IMR-90 (cell line): ENCODE data around the gene MAMDC4. TPM values are rescaled to one million over a fixed set of nuclear protein-coding genes. Genes with fewer than 3 reads are reported as not detected.

Source experiments
- ATAC-seq: fragments of 200-7000 bp; cut with Tn5 transposase; 2 replicates; pipeline ENCODE4 v1.9.1; 2020; ENCODE audit warnings: low read depth, mild to moderate bottlenecking, moderate library complexity
- BruUV-seq: library from RNA; stranded (reverse); fragments of 400-500 nt; replicated peaks from 2 replicates; lab custom pipeline; 2021; lab: Mats Ljungman, UMichigan
- CTCF ChIA-PET: fragments of 300-600 bp; formaldehyde crosslinking; extraction: SDS; loops from one replicate; lab custom pipeline; 2021; ENCODE audit warnings: antibody characterized with exemption; lab: Yijun Ruan, JAX
- POLR2A ChIA-PET: fragments of 300-600 bp; sonication (Branson Sonifier 250); formaldehyde crosslinking; loops from one replicate; lab custom pipeline; 2022; ENCODE audit warnings: antibody characterized with exemption; ENCODE audit not compliant: unreplicated experiment; lab: Charles Lee
- DNase-seq: peaks from one replicate; pipeline ENCODE4 v3.0.0; 2013
- H2AFZ ChIP-seq: replicated peaks from 2 replicates; pipeline ENCODE3; 2013; ENCODE audit warnings: low read length, mild to moderate bottlenecking; ENCODE audit not compliant: poor library complexity
- H2AK5ac ChIP-seq: 2 replicates; pipeline ENCODE4 v1.6.1; 2013; ENCODE audit warnings: low read depth, low read length, inconsistent platforms
- H2AK9ac ChIP-seq: replicated peaks from 2 replicates; pipeline ENCODE3; 2013; ENCODE audit warnings: mild to moderate bottlenecking, low read depth, low read length, moderate library complexity; ENCODE audit not compliant: poor library complexity
- H2BK120ac ChIP-seq: 2 replicates; pipeline ENCODE4 v1.6.1; 2013; ENCODE audit warnings: low read depth, low read length, inconsistent platforms
- H2BK15ac ChIP-seq: 3 replicates; pipeline ENCODE4 v1.6.1; 2013; ENCODE audit warnings: low read depth, low read length, inconsistent platforms
- H2BK20ac ChIP-seq: 2 replicates; pipeline ENCODE4 v1.6.1; 2013; ENCODE audit warnings: low read depth, mild to moderate bottlenecking, inconsistent platforms, low read length, moderate library complexity
- H2BK5ac ChIP-seq: 2 replicates; pipeline ENCODE4 v1.6.1; 2013; ENCODE audit warnings: mild to moderate bottlenecking, low read depth, low read length, inconsistent platforms; ENCODE audit not compliant: poor library complexity, severe bottlenecking
- H3K14ac ChIP-seq: replicated peaks from 2 replicates; pipeline ENCODE4 v1.6.1; 2013; ENCODE audit warnings: low read depth, low read length, inconsistent platforms
- H3K18ac ChIP-seq: 2 replicates; pipeline ENCODE4 v1.6.1; 2013; ENCODE audit warnings: low read depth, low read length, control low read depth
- H3K23ac ChIP-seq: 2 replicates; pipeline ENCODE4 v1.6.1; 2013; ENCODE audit warnings: low read depth, low read length, inconsistent platforms
- H3K27ac ChIP-seq: 2 replicates; pipeline ENCODE4 v1.5.1; 2013; ENCODE audit warnings: mild to moderate bottlenecking, control low read depth, low read length; ENCODE audit not compliant: insufficient read depth
- H3K27me3 ChIP-seq: 2 replicates; pipeline ENCODE4 v1.6.1; 2013; ENCODE audit warnings: low read length; ENCODE audit not compliant: control insufficient read depth, insufficient read depth
- H3K36me3 ChIP-seq: 2 replicates; pipeline ENCODE4 v1.6.1; 2013; ENCODE audit warnings: low read length, mixed read lengths; ENCODE audit not compliant: control insufficient read depth, insufficient read depth
- H3K4ac ChIP-seq: 2 replicates; pipeline ENCODE4 v1.6.1; 2013; ENCODE audit warnings: low read depth, low read length, inconsistent platforms
- H3K4me1 ChIP-seq: 2 replicates; pipeline ENCODE4 v1.6.1; 2013; ENCODE audit warnings: low read length, mixed read lengths; ENCODE audit not compliant: control insufficient read depth, insufficient read depth
- H3K4me2 ChIP-seq: 2 replicates; pipeline ENCODE4 v1.6.1; 2013; ENCODE audit warnings: low read depth, mild to moderate bottlenecking, control low read depth, low read length, moderate library complexity
- H3K4me3 ChIP-seq: 2 replicates; pipeline ENCODE4 v1.5.1; 2013; ENCODE audit warnings: low read depth, mild to moderate bottlenecking, control low read depth, low read length, moderate library complexity; ENCODE audit not compliant: insufficient read depth
- H3K56ac ChIP-seq: 2 replicates; pipeline ENCODE4 v1.6.1; 2013; ENCODE audit warnings: low read length, inconsistent platforms; ENCODE audit not compliant: insufficient read depth; ENCODE audit errors: extremely low read depth
- H3K79me1 ChIP-seq, 2 experiments: 2 replicates each; pipeline ENCODE4 v1.6.1; 2013; ENCODE audit warnings: low read length in 2 of 2, inconsistent platforms in 1 of 2, low read depth in 1 of 2
- H3K9ac ChIP-seq: 2 replicates; pipeline ENCODE4 v1.6.1; 2013; ENCODE audit warnings: low read depth, low read length, control low read depth
- H3K9me1 ChIP-seq: 2 replicates; pipeline ENCODE4 v1.6.1; 2013; ENCODE audit warnings: low read length, inconsistent platforms; ENCODE audit not compliant: insufficient read depth
- H3K9me3 ChIP-seq: 2 replicates; pipeline ENCODE4 v1.6.1; 2013; ENCODE audit warnings: low read length; ENCODE audit not compliant: control insufficient read depth, insufficient read depth
- H4K20me1 ChIP-seq: 2 replicates; pipeline ENCODE4 v1.6.1; 2013; ENCODE audit warnings: low read length, inconsistent platforms; ENCODE audit not compliant: insufficient read depth
- H4K5ac ChIP-seq: 2 replicates; pipeline ENCODE4 v1.6.1; 2013; ENCODE audit warnings: mild to moderate bottlenecking, low read depth, low read length, control low read depth
- H4K8ac ChIP-seq, 2 experiments: 2 replicates each; pipeline ENCODE4 v1.6.1; 2013; ENCODE audit warnings: low read depth in 2 of 2, low read length in 2 of 2, control low read depth in 1 of 2, inconsistent platforms in 1 of 2
- H4K91ac ChIP-seq: 2 replicates; pipeline ENCODE4 v1.6.1; 2013; ENCODE audit warnings: low read depth, low read length, inconsistent platforms; ENCODE audit not compliant: insufficient read depth
- CEBPB ChIP-seq: IDR thresholded peaks from 2 replicates; pipeline ENCODE4 v1.6.1; 2012; ENCODE audit warnings: low read depth, low read length, improper control_type of control experiment
- CHD1 ChIP-seq: IDR thresholded peaks from 2 replicates; pipeline ENCODE4 v1.6.1; 2012; ENCODE audit warnings: low read depth, low read length, improper control_type of control experiment
- CTCF ChIP-seq: conservative IDR thresholded peaks from 2 replicates; pipeline ENCODE4 v1.5.1; 2012; ENCODE audit warnings: mild to moderate bottlenecking, low read depth, low read length, improper control_type of control experiment
- ELK1 ChIP-seq: fragments of 150-350 bp; IDR thresholded peaks from 2 replicates; pipeline ENCODE4 v1.6.1; 2016; ENCODE audit warnings: low read depth, mild to moderate bottlenecking, low read length, moderate library complexity, borderline replicate concordance
- FOS ChIP-seq: fragments of 150-350 bp; IDR thresholded peaks from 2 replicates; pipeline ENCODE4 v1.6.1; 2016; ENCODE audit warnings: low read depth, low read length
- MAFK ChIP-seq: IDR thresholded peaks from 2 replicates; pipeline ENCODE4 v1.6.1; 2012; ENCODE audit warnings: low read depth, low read length, improper control_type of control experiment
- MAZ ChIP-seq: IDR thresholded peaks from 2 replicates; pipeline ENCODE4 v1.6.1; 2012; ENCODE audit warnings: low read depth, mild to moderate bottlenecking, low read length, improper control_type of control experiment, moderate library complexity, borderline replicate concordance
- MXI1 ChIP-seq: IDR thresholded peaks from 2 replicates; pipeline ENCODE4 v1.6.1; 2012; ENCODE audit warnings: low read depth, mild to moderate bottlenecking, low read length, moderate library complexity, borderline replicate concordance
- NFE2L2 ChIP-seq: fragments of 150-350 bp; IDR thresholded peaks from 2 replicates; pipeline ENCODE4 v1.6.1; 2016; ENCODE audit warnings: low read depth, mild to moderate bottlenecking, low read length
- RAD21 ChIP-seq: IDR thresholded peaks from 2 replicates; pipeline ENCODE4 v1.6.1; 2012; ENCODE audit warnings: low read length, improper control_type of control experiment
- RFX5 ChIP-seq: IDR thresholded peaks from 2 replicates; pipeline ENCODE4 v1.8.0; 2012; ENCODE audit warnings: low read depth, mild to moderate bottlenecking, low read length, moderate library complexity
- SMC3 ChIP-seq: fragments of 150-350 bp; IDR thresholded peaks from 2 replicates; pipeline ENCODE4 v1.6.1; 2016; ENCODE audit warnings: low read depth, mild to moderate bottlenecking, antibody characterized with exemption, low read length, moderate library complexity
- USF2 ChIP-seq: fragments of 150-350 bp; IDR thresholded peaks from 2 replicates; pipeline ENCODE4 v1.6.1; 2017; ENCODE audit warnings: mild to moderate bottlenecking, antibody characterized with exemption, low read length, low read depth
- WGBS, 2 experiments: methylation state at CpG; one replicate each; pipeline versions ENCODE4 v1.1.5 to v1.1.7; 2013; ENCODE audit warnings: missing lambda C conversion rate in 2 of 2; ENCODE audit not compliant: insufficient read length in 1 of 2; ENCODE audit errors: extremely low coverage in 2 of 2; 5-methylcytosine and 5-hydroxymethylcytosine counted together
- dilution Hi-C: fragments of 300-500 bp; cut with HindIII; formaldehyde crosslinking; loops from one replicate; pipeline ENCODE4 v1.14.3; 2018; ENCODE audit warnings: low sequenced_read_pairs; ENCODE audit not compliant: unreplicated experiment
- in situ Hi-C: fragments of 300-500 bp; cut with MboI; formaldehyde crosslinking; loops from 3 replicates; pipeline ENCODE4 v1.14.3; 2019; ENCODE audit warnings: low sequenced_read_pairs, inconsistent platforms, mixed read lengths
- intact Hi-C: fragments of 100-400 bp; cut with micrococcal nuclease; formaldehyde crosslinking; loops from 2 replicates; pipeline ENCODE4 v1.10.0; 2022
- polyA plus RNA-seq, 3 experiments: library from polyadenylated mRNA; depleted of rRNA; stranded (reverse); fragments of >200 nt; gene quantifications; 2 replicates each; pipeline ENCODE4 v1.2.3, GENCODE V29; 2012; ENCODE audit warnings: low replicate concordance in 1 of 3
- total RNA-seq: library from RNA; depleted of rRNA; stranded (reverse); fragments of >200 nt; gene quantifications from 2 replicates; pipeline ENCODE4 v1.2.3, GENCODE V29; 2012

MAMDC4 gene
- total and polyA plus RNA-seq, 2 of the 4 experiments (the other 2 are of a cell fraction) = 0.18 to 3.5 TPM

- H4K5ac ChIP-seq = peak overlapping the region; percentile 17; the same call in 1 of the 2 replicates
- H2BK20ac ChIP-seq = no peak overlapping the region
- peaks cover 3% of the 10 kb centered on the region; the same call in 1 of the 2 replicates for H3K4me1 ChIP-seq
- H2BK15ac ChIP-seq = no peak overlapping the region
- ChIA-PET CTCF (no interaction called here), POLR2A (interaction anchor here (0.6 kb wide), 1 partner anchor 469 kb away, joined by 3 read pairs; no protein-coding TSS in a partner anchor)
- 0 out of 2 replicates have a peak overlapping the region, but pooled peaks have one; percentile 14 for H3K9ac ChIP-seq
- no peak overlapping the region for H3K4me3 ChIP-seq
- in situ Hi-C loops = no loop called here
- 38% methylated on average over 30 of the region's 83 CpGs; no CpG with 5 or more reads in 1 of the 2 experiments for WGBS, 2 experiments
- no peak overlapping the region for H3K4me2 ChIP-seq
- ATAC-seq (peak; percentile 71), DNase-seq (no peak)
- H3K4ac ChIP-seq = no peak overlapping the region
- no TSS peak for BruUV-seq
- no peaks in the 10 kb centered on the region for H3K9me1 ChIP-seq
- H3K14ac ChIP-seq = no peak overlapping the region
- H3K9me3 ChIP-seq = no peaks in the 10 kb centered on the region
- peak overlapping the region; percentile 79 for H2AFZ ChIP-seq
- peaks cover 11 to 25% of the 10 kb centered on the region in 2 experiments for H3K79me1 ChIP-seq
- no peak overlapping the region for H2AK5ac ChIP-seq
- intact Hi-C loops = no loop called here
- peaks cover 20% of the 10 kb centered on the region for H3K36me3 ChIP-seq
- H4K8ac ChIP-seq = peak overlapping the region in 1 of 2 experiments; percentile 36; a peak in 1 of 4 replicates
- H3K27me3 ChIP-seq = no peaks in the 10 kb centered on the region
- peak overlapping the region; percentile 42 for H2AK9ac ChIP-seq
- no peak overlapping the region for H3K18ac ChIP-seq
- no peak overlapping the region for H3K27ac ChIP-seq
- no peak overlapping the region for H3K56ac ChIP-seq
- no peak overlapping the region for H2BK120ac ChIP-seq
- dilution Hi-C loops = no loop called here
- peaks cover 16% of the 10 kb centered on the region for H4K20me1 ChIP-seq
- H4K91ac ChIP-seq = no peak overlapping the region
- H2BK5ac ChIP-seq = no peak overlapping the region
- no peak overlapping the region; the same call in 1 of the 2 replicates for H3K23ac ChIP-seq
- TF ChIP-seq ELK1 = no peak
- no peak for TF ChIP-seq USF2
- no peak for TF ChIP-seq SMC3
- TF ChIP-seq CHD1 = no peak
- TF ChIP-seq RFX5 = no peak
- TF ChIP-seq FOS = no peak
- TF ChIP-seq CEBPB = no peak
- no peak for TF ChIP-seq RAD21
- TF ChIP-seq NFE2L2 = no peak
- no peak for TF ChIP-seq MAFK
- TF ChIP-seq MXI1 = no peak
- no peak for TF ChIP-seq CTCF
- TF ChIP-seq MAZ = no peak; the same call in 1 of the 2 replicates
Measured at GRCh38 chr9:136820971-136821825, 30.9 kb upstream of the MAMDC4 start.
